ENCODE results near the gene ESCO1.

Gene ESCO1

GRCh38 chr18:21557607-21558253, 42.8 kb downstream of the ESCO1 start:
- no peak overlapping the region for H3K4me3 ChIP-seq (ENCODE audit: low read depth, low read length)
- no peaks in the 10 kb centered on the region for H3K36me3 ChIP-seq
- no peak for DNase-seq
- no peaks in the 10 kb centered on the region for H3K27me3 ChIP-seq
- no peaks in the 10 kb centered on the region for H3K9me3 ChIP-seq
- no peaks in the 10 kb centered on the region for H3K4me1 ChIP-seq
- no peak for TF ChIP-seq CTCF (IDR thresholded peaks at IDR 0.05; ENCODE audit: low read depth, low read length)

GRCh38 chr18:21550510-21550970, 50.0 kb downstream of the ESCO1 start:
- Histone ChIP-seq H3K27me3 (no peaks in the 10 kb centered on the region), H3K4me3 (ENCODE audit: low read depth, low read length) (no peak overlapping the region), H3K4me1 (no peaks in the 10 kb centered on the region), H3K9me3 (no peaks in the 10 kb centered on the region), H3K36me3 (no peaks in the 10 kb centered on the region)
- no peak for TF ChIP-seq CTCF (IDR thresholded peaks at IDR 0.05; ENCODE audit: low read depth, low read length)
- DNase-seq, result no peak

- no peaks in the 10 kb centered on the region for H3K4me1 ChIP-seq
- no peaks in the 10 kb centered on the region for H3K27me3 ChIP-seq
- H3K36me3 ChIP-seq, result no peaks in the 10 kb centered on the region
- no peak for DNase-seq
- no peak for TF ChIP-seq CTCF (IDR thresholded peaks at IDR 0.05; ENCODE audit: low read depth, low read length)
- H3K4me3 ChIP-seq (ENCODE audit: low read depth, low read length), result no peak overlapping the region
- no peaks in the 10 kb centered on the region for H3K9me3 ChIP-seq
These were observed 51.9 kb downstream of the ESCO1 start for GRCh38 chr18:21548647-21549046.

- no peaks in the 10 kb centered on the region for H3K36me3 ChIP-seq
- no peak for DNase-seq
- no peaks in the 10 kb centered on the region for H3K9me3 ChIP-seq
- TF ChIP-seq CTCF (IDR thresholded peaks at IDR 0.05; ENCODE audit: low read depth, low read length), result no peak
- no peaks in the 10 kb centered on the region for H3K27me3 ChIP-seq
- no peak overlapping the region for H3K4me3 ChIP-seq (ENCODE audit: low read depth, low read length)
- H3K4me1 ChIP-seq, result no peaks in the 10 kb centered on the region
These were observed 54.1 kb downstream of the ESCO1 start for GRCh38 chr18:21546423-21546822.

- Histone ChIP-seq H3K9me3 (no peaks in the 10 kb centered on the region), H3K4me3 (ENCODE audit: low read depth, low read length) (no peak overlapping the region), H3K4me1 (no peaks in the 10 kb centered on the region), H3K36me3 (no peaks in the 10 kb centered on the region), H3K27me3 (no peaks in the 10 kb centered on the region)
- DNase-seq, result no peak
- TF ChIP-seq CTCF (IDR thresholded peaks at IDR 0.05; ENCODE audit: low read depth, low read length), result no peak
These were observed 62.3 kb downstream of the ESCO1 start for GRCh38 chr18:21538230-21538629.

GRCh38 chr18:21534327-21534726, 66.2 kb downstream of the ESCO1 start:
- DNase-seq, result no peak
- TF ChIP-seq CTCF (IDR thresholded peaks at IDR 0.05; ENCODE audit: low read depth, low read length), result no peak
- H3K9me3 ChIP-seq, result no peaks in the 10 kb centered on the region
- no peaks in the 10 kb centered on the region for H3K4me1 ChIP-seq
- H3K27me3 ChIP-seq, result no peaks in the 10 kb centered on the region
- no peaks in the 10 kb centered on the region for H3K36me3 ChIP-seq
- no peak overlapping the region for H3K4me3 ChIP-seq (ENCODE audit: low read depth, low read length)

Data from BE2C (cell line).